ENCODE data around the gene FHAD1. TPM values are rescaled to one million over a fixed set of nuclear protein-coding genes. Genes with fewer than 3 reads are reported as not detected.
"Not testable (repeated sequence)": the region's sequence is repeated elsewhere in the genome, so short reads cannot be mapped to it uniquely, and the experiment has no call there.

The FHAD1 gene
- total RNA-seq, 1 donor from 2014 or later = not detected

GRCh38 chr1:15378729-15379128 is 131.7 kb downstream of the FHAD1 start:
- TF ChIP-seq POLR2A (IDR thresholded peaks at IDR 0.05) (no peak), POLR2AphosphoS5 (IDR thresholded peaks at IDR 0.05; ENCODE audit: insufficient read depth in 1 of 2, low read depth in 1 of 2) (no peak), CTCF (IDR thresholded peaks at IDR 0.05) (no peak)

GRCh38 chr1:15379151-15379550 is 132.1 kb downstream of the FHAD1 start:
- H3K9me3 ChIP-seq; DNase-seq (ENCODE audit: extremely low spot score in 2 of 2); H3K4me1 ChIP-seq; H3K27ac ChIP-seq; intact Hi-C loops (cut with DNase I); H3K4me3 ChIP-seq; H3K36me3 ChIP-seq; H3K27me3 ChIP-seq: not testable (repeated sequence)

More at GRCh38 chr1:15378729-15379128, 131.7 kb downstream of the FHAD1 start:
- no peak for DNase-seq (ENCODE audit: extremely low spot score in 2 of 2)
- intact Hi-C loops (cut with DNase I) = no loop called here
- Histone ChIP-seq H3K27ac (no peak overlapping the region), H3K27me3 (no peaks in the 10 kb centered on the region), H3K4me1 (no peaks in the 10 kb centered on the region), H3K9me3 (no peaks in the 10 kb centered on the region), H3K36me3 (no peaks in the 10 kb centered on the region), H3K4me3 (no peak overlapping the region)

- intact Hi-C loops (cut with DNase I) = no loop called here
- H3K27me3 ChIP-seq = no peaks in the 10 kb centered on the region
- TF ChIP-seq POLR2A (IDR thresholded peaks at IDR 0.05) = no peak
- no peak for TF ChIP-seq CTCF (IDR thresholded peaks at IDR 0.05)
- no peak for TF ChIP-seq POLR2AphosphoS5 (IDR thresholded peaks at IDR 0.05; ENCODE audit: insufficient read depth in 1 of 2, low read depth in 1 of 2)
- no peaks in the 10 kb centered on the region for H3K36me3 ChIP-seq
- peaks cover 1% of the 10 kb centered on the region for H3K4me1 ChIP-seq
- no peak for DNase-seq (ENCODE audit: extremely low spot score in 2 of 2)
- H3K9me3 ChIP-seq = no peaks in the 10 kb centered on the region
- no peak overlapping the region for H3K4me3 ChIP-seq
- no peak overlapping the region for H3K27ac ChIP-seq
Measured at GRCh38 chr1:15380601-15381508, 133.8 kb downstream of the FHAD1 start.

GRCh38 chr1:15381805-15382204 is 134.8 kb downstream of the FHAD1 start:
- TF ChIP-seq CTCF (IDR thresholded peaks at IDR 0.05) (no peak), POLR2AphosphoS5 (IDR thresholded peaks at IDR 0.05; ENCODE audit: insufficient read depth in 1 of 2, low read depth in 1 of 2) (no peak), POLR2A (IDR thresholded peaks at IDR 0.05) (no peak)
- Histone ChIP-seq H3K4me1 (peaks cover 10% of the 10 kb centered on the region), H3K9me3 (no peaks in the 10 kb centered on the region), H3K36me3 (no peaks in the 10 kb centered on the region), H3K4me3 (no peak overlapping the region), H3K27ac (no peak overlapping the region), H3K27me3 (no peaks in the 10 kb centered on the region)
- DNase-seq (ENCODE audit: extremely low spot score in 2 of 2) = no peak
- intact Hi-C loops (cut with DNase I) = no loop called here

- H3K27me3 ChIP-seq = no peaks in the 10 kb centered on the region
- no peaks in the 10 kb centered on the region for H3K36me3 ChIP-seq
- H3K9me3 ChIP-seq = no peaks in the 10 kb centered on the region
- H3K4me3 ChIP-seq = no peak overlapping the region
- H3K27ac ChIP-seq = no peak overlapping the region
- no peak for TF ChIP-seq POLR2AphosphoS5 (IDR thresholded peaks at IDR 0.05; ENCODE audit: insufficient read depth in 1 of 2, low read depth in 1 of 2)
- no peak for TF ChIP-seq CTCF (IDR thresholded peaks at IDR 0.05)
- TF ChIP-seq POLR2A (IDR thresholded peaks at IDR 0.05) = no peak
- intact Hi-C loops (cut with DNase I) = no loop called here
- peaks cover 10% of the 10 kb centered on the region for H3K4me1 ChIP-seq
- no peak for DNase-seq (ENCODE audit: extremely low spot score in 2 of 2)
Measured at GRCh38 chr1:15382601-15383518, 135.8 kb downstream of the FHAD1 start.
